ENCODE measurements around the gene PARD3.

DNA sequence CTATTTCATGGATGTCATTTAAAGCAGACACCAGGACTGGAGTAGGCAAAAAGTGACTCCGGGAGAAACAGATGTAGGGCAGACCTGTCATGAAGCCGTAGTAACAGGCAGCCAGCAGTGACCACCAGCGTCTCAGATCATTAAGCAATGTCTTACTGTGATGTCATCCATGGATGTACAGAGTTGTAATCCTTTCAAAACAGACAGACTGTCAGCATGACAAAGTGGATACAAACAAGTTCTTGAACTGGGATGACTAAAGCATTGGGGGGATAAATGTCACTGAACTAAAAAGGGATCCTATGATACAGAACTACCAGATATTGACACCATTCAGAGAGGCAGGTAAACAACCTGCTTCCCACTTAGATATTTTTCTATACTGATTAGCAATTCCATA lies 675.5 kb downstream of the PARD3 start:
- TF ChIP-seq CTCF (IDR thresholded peaks at IDR 0.05) (no peak), POLR2AphosphoS5 (IDR thresholded peaks at IDR 0.05) (no peak), EP300 (IDR thresholded peaks at IDR 0.05) (no peak)
